Progenitor cell of endocrine pancreas (in vitro differentiated cells): Measurements from ENCODE around the gene NBR1. TPM values are rescaled to one million over a fixed set of nuclear protein-coding genes. Genes with fewer than 3 reads are reported as not detected.
"Not testable (repeated sequence)": the region's sequence is repeated elsewhere in the genome, so short reads cannot be mapped to it uniquely, and the experiment has no call there.

Source experiments
- DNase-seq: peaks from one replicate; pipeline ENCODE4 v3.0.0; 2021; ENCODE audit warnings: low spot score; ENCODE audit not compliant: unreplicated experiment
- H3K27ac Mint-ChIP-seq: 2 replicates; pipeline ENCODE4 v1.8.0; 2021; ENCODE audit warnings: mild to moderate bottlenecking, moderate library complexity, mixed read lengths
- H3K27me3 Mint-ChIP-seq: 2 replicates; pipeline ENCODE4 v1.8.0; 2021; ENCODE audit warnings: mixed read lengths
- H3K36me3 Mint-ChIP-seq: 2 replicates; pipeline ENCODE4 v1.8.0; 2022; ENCODE audit warnings: mixed read lengths; ENCODE audit not compliant: insufficient read depth
- H3K4me1 Mint-ChIP-seq: 2 replicates; pipeline ENCODE4 v1.8.0; 2021; ENCODE audit warnings: low read depth, mixed read lengths
- H3K4me3 Mint-ChIP-seq: 2 replicates; pipeline ENCODE4 v1.8.0; 2021; ENCODE audit warnings: low read depth, mild to moderate bottlenecking, moderate library complexity, mixed read lengths
- H3K9me3 Mint-ChIP-seq: 2 replicates; pipeline ENCODE4 v1.8.0; 2021; ENCODE audit warnings: low read depth, mixed read lengths
- total RNA-seq: library from RNA; stranded (reverse); gene quantifications from 2 replicates; pipeline ENCODE4 v1.2.1, GENCODE V29; 2021

The NBR1 gene
- total RNA-seq, 1 donor from 2014 or later = 59.5 TPM

- not testable (repeated sequence) for H3K4me3 Mint-ChIP-seq, H3K27ac Mint-ChIP-seq, H3K36me3 Mint-ChIP-seq, H3K9me3 Mint-ChIP-seq, H3K4me1 Mint-ChIP-seq, H3K27me3 Mint-ChIP-seq, DNase-seq
Observed at GRCh38 chr17:43240596-43241352, 69.8 kb downstream of the NBR1 start.

GRCh38 chr17:43246456-43246855 is 75.4 kb downstream of the NBR1 start:
- H3K4me3 Mint-ChIP-seq, DNase-seq, H3K27me3 Mint-ChIP-seq, H3K4me1 Mint-ChIP-seq, H3K36me3 Mint-ChIP-seq, H3K9me3 Mint-ChIP-seq, H3K27ac Mint-ChIP-seq: not testable (repeated sequence)

Other genes starting within 250 kb of the NBR1 start
- gene AARSD1, start 206.8 kb upstream of the NBR1 start, total RNA-seq = 59.3 and 69.8 TPM in 2 replicates
- gene PTGES3L, start 191.1 kb upstream of the NBR1 start, total RNA-seq = 5.6 and 6.5 TPM in 2 replicates
- gene RUNDC1, start 190.6 kb upstream of the NBR1 start, total RNA-seq = 21.0 and 22.6 TPM in 2 replicates
- gene RPL27, start 172.8 kb upstream of the NBR1 start, total RNA-seq = 862 and 881 TPM in 2 replicates
- 1.2 and 1.6 TPM in 2 replicates for gene IFI35, start 164.4 kb upstream of the NBR1 start, total RNA-seq
- gene VAT1, start 148.8 kb upstream of the NBR1 start, total RNA-seq = 201 and 202 TPM in 2 replicates
- gene RND2, start 146.0 kb upstream of the NBR1 start, total RNA-seq = 12.4 and 14.6 TPM in 2 replicates
- 27.7 and 34.2 TPM in 2 replicates for gene BRCA1, start 45.9 kb upstream of the NBR1 start, total RNA-seq
- 5.1 and 8.6 TPM in 2 replicates for gene TMEM106A, start 40.7 kb downstream of the NBR1 start, total RNA-seq
- gene CCDC200, start 57.4 kb downstream of the NBR1 start, total RNA-seq = not detected in 2 replicates
- gene RNU2-1, start 62.8 kb downstream of the NBR1 start, total RNA-seq = 7,084 and 7,668 TPM in 2 replicates
- 4.9 and 5.9 TPM in 2 replicates for gene ARL4D, start 227.8 kb downstream of the NBR1 start, total RNA-seq